AG08395 (cell line): Measurements from ENCODE around the gene TRABD2B.
A peak's percentile ranks its signal among the peaks of the same experiment; 100 is the strongest.

ENCODE experiments used
- DNase-seq: peaks from one replicate; pipeline ENCODE4 v3.0.0; 2012; ENCODE audit warnings: mixed read lengths, low spot score

Gene TRABD2B

GRCh38 chr1:47757226-47757975, 239.8 kb downstream of the TRABD2B start:
- DNase-seq: no peak

GRCh38 chr1:47756411-47756810, 240.8 kb downstream of the TRABD2B start:
- no peak for DNase-seq

GRCh38 chr1:47756006-47756405, 241.2 kb downstream of the TRABD2B start:
- no peak for DNase-seq

- DNase-seq: no peak
Observed at GRCh38 chr1:47755101-47755990, 241.8 kb downstream of the TRABD2B start.

GRCh38 chr1:47754221-47754620, 243.0 kb downstream of the TRABD2B start:
- no peak for DNase-seq

DNA sequence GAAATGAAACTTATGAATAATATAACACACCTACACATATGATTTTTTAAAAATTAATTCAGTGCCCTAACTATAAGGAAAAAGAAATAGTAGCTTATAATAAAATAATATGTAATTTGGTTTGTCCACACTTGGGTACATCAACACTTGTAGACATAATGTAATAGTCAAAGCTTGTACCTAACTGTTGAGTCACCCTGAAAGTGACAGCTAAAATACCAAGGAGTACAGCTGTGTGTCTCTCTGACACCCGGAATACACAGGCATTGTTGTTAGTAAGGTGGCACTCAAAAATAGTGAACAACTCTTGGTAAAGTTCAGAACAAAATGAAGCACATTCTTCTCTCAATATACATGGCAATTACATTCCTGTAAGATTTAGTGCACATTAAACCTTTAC, 243.4 kb downstream of the TRABD2B start:
- DNase-seq: no peak

GRCh38 chr1:47752559-47752958, 244.6 kb downstream of the TRABD2B start:
- no peak for DNase-seq

GRCh38 chr1:47751996-47752451, 245.2 kb downstream of the TRABD2B start:
- DNase-seq: no peak

- no peak for DNase-seq
Observed at GRCh38 chr1:47751193-47751592, 246.0 kb downstream of the TRABD2B start.

- no peak for DNase-seq
Observed at GRCh38 chr1:47745715-47746609, 251.2 kb downstream of the TRABD2B start.

DNA sequence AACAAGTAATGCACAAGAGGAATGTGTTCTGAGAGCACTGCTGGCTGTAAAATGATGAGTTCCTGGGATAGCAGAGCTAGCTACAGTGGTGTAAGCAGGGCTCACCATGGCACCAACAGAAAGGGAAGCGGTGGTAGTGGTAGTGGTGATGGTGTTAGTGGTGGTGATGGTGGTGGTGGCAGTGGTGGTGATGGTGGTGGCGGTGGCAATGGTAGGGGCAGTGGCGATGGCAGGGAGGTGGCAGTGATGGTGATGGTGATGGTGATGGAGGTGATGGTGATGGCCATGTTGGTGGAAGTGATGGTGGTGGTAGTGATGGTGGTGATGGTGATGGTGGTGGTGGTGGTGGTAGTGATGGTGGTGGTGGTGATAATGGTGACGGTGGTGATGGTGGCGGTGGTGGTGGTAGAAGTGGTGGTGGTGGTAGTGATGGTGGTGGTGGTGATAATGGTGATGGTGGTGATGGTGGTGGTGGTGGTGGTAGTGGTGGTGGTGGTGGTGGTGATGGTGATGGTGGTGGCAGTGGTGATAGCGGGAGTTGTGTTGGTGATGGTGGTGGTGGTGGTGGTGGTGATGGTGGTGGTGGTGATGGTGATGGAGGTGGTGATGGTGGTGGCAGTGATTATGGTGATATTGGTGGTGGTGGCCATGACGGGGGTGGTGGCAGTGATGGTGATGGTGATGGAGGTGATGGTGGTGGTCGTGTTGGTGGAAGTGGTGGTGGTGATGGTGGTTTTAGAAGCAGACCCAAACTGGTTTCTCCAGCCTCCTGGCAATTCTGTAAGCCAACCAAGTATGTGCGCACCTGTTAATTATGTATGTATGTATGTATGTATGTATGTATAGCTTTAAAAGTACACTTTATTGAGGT, 254.1 kb downstream of the TRABD2B start:
- no peak for DNase-seq

DNA sequence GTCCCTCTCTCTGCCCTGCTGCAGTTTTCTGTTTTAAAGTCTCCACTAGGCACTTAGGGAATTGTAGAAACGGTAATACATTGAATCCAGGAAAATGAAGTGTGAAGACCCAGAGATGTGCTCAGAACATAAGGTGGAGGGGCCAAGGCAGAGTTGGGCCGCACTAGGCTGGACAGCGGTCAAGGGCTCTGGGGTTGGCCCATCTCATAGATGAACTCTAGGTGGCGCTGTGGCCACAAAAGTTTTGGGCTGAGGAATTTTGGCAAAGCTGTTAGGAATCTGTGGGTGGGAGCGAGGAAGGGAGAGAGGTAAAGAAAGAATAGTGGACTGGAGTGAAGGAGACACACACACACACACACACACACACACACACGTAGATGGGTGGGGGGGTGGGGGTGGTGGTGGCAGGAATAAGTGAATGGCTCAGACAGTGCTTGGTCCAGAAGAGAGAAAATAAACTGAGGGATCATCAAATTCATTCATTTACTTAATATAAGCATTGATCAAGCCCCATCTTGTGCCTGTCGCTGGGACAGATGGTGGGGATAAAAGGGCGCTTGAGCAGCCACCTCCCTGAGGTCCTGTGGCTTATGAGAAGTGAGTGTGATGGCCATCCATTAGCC, 258.5 kb downstream of the TRABD2B start:
- DNase-seq: peak; percentile 76

- DNase-seq: no peak
Observed at GRCh38 chr1:47732489-47732888, 264.7 kb downstream of the TRABD2B start.

GRCh38 chr1:47731730-47732129, 265.5 kb downstream of the TRABD2B start:
- no peak for DNase-seq

- DNase-seq: no peak
Observed at GRCh38 chr1:47729685-47730084, 267.5 kb downstream of the TRABD2B start.

DNA sequence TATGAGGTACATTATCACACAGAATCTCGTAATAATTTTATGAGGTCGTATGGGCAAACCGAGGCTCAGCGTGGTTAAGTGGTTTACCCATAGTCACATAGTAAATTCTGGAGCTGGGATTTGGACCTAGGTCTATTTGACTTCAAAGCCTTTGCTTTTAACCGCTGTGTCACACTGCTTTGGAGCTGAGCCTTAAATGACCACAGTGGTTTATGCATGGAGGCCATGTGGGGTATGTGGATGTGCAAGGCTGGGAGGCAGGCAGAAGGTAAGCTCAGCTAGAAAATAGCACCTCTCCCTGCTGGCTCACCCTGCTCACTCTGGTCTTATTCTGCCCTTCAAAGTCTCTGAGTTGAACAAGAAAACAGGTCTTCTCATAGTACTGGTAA, 269.5 kb downstream of the TRABD2B start:
- no peak for DNase-seq

- no peak for DNase-seq
Observed at GRCh38 chr1:47727051-47727696, 270.0 kb downstream of the TRABD2B start.

- peak; percentile 89 for DNase-seq
Observed at GRCh38 chr1:47725992-47726855, 271.0 kb downstream of the TRABD2B start.

DNA sequence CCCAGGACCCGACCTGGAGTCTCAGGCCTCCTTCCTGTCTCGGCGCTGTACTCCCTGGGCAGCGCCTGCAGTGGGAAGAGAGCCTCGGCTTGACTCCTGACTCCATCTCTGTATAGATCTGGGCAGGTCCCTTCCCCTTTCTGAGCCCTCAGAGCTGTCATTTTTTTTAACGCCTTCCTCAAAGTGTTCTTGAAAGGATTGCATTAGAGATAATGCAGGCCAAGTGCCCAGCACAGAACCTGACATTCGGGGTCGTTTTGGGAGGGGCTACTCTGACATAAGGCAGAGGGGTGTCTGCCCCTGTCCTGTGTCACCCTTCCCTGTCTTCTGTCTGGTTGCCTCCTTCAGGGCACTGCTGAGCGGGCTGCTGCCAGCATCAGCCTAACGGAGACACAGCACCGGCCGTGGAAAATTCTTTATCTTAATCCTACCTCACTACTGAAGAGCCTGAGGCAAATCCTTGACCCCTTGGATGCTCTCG, 271.6 kb downstream of the TRABD2B start:
- DNase-seq: no peak
